Glomerular visceral epithelial cell (primary cell): ENCODE data around the gene CGREF1.
"Not testable (repeated sequence)": the region's sequence is repeated elsewhere in the genome, so short reads cannot be mapped to it uniquely, and the experiment has no call there.

ENCODE experiments used
- DNase-seq: peaks from one replicate; pipeline ENCODE4 v3.0.0-alpha.2; 2016; ENCODE audit errors: extremely low spot score

CGREF1 gene

DNA sequence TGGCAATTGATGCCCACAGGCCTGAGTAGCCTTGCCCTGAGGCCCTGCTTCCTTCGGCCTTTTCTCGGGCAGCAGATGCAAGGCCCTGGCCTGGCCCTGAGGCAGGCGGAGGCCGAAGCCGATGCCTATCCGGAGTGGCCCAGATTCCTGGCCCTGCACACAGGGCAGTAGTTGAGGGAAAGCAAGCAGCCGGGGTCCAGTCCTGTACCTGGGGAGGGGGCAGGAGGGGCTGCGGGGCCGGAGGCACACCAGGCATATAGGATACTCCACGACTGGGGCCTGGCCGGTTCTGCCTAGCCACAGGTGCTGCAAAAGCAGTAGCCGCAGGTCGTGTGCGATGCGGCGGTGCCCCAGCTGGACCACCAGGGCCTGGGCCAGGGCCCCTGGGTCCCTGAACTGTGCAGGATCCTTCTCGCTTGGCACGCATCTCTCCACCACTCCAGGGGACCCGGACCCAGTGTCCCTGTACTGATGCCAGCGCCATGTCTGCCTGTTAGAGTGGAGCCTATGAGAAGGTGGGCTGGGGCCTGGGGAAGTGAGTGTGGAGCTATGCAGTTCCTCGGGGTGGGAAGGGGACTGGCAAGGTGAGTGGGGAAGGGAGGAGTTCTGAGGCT lies 18.5 kb upstream of the CGREF1 start:
- DNase-seq, result no peak

DNA sequence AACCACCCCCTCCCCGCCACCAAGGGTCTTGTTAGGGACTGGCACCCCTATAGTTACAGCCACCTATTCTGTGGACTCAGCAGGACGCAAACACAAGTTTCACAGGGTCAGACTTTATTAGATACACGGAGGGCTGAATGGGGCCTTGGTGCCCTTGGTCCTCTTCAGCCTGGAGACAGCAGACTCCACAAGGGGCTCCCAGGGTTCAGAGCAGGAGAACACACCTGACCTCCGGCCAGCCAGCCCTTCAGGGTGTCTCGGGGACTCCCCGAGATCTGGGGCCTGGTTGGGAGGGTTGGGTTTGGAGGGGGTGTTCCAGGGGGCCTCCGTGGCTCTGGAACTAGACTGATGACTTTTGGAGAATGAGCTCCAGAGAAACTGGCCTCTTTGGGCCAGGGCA lies 17.8 kb upstream of the CGREF1 start:
- DNase-seq, result no peak

DNA sequence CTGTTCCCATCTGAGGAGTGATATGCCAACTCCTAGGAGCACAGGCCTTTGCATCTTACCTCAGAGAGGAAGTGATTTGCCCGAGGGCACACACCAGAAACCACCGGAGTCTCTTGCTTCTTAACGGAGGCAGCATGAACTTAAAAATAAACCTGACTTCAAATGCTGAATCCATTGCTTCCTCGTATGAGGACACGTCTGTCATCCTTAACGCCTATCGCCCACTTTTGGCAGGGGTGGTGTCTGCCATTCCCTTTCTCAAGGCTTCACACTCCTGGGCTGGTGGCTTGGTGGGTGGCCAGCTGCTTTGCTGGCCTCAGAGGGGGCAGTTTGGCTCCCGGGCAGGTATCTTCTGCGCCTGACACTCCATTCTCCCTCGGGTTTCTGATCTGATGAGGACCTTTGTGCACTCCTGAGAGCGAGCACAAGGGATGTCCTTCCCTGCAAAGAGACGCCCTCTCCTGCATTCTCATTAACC lies 16.6 kb upstream of the CGREF1 start:
- no peak for DNase-seq

DNA sequence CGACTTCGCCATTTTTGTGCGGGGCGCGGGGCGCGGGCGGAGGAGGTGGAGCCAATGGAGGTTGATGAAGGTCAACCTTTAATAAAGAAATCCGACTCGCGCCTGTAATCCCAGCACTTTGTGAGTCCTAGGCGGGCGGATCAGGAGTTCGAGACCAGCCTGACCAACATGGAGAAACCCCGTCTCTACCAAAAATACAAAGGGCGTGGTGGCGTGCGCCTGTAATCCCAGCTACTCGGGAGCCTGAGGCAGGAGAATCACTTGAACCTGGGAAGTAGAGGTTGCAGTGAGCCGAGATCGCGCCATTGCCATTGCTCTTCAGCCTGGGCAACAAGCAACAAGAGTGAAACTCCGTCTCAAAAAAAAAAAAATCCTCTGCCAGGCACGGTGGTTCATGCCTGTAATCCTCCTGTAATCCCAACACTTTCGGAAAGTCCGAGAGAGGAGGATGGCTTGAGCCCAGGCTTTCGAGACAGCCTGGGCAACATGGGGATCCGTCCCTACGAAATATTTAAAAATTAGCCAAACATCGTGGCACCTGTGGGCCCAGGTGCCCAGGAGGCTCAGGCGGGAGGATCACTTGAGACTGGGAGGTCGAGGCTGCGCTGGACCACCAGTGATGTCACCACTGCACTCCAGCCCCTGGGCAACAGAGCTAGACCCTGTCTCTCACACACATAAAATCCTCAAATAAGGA lies 16.0 kb upstream of the CGREF1 start:
- no peak for DNase-seq

DNA sequence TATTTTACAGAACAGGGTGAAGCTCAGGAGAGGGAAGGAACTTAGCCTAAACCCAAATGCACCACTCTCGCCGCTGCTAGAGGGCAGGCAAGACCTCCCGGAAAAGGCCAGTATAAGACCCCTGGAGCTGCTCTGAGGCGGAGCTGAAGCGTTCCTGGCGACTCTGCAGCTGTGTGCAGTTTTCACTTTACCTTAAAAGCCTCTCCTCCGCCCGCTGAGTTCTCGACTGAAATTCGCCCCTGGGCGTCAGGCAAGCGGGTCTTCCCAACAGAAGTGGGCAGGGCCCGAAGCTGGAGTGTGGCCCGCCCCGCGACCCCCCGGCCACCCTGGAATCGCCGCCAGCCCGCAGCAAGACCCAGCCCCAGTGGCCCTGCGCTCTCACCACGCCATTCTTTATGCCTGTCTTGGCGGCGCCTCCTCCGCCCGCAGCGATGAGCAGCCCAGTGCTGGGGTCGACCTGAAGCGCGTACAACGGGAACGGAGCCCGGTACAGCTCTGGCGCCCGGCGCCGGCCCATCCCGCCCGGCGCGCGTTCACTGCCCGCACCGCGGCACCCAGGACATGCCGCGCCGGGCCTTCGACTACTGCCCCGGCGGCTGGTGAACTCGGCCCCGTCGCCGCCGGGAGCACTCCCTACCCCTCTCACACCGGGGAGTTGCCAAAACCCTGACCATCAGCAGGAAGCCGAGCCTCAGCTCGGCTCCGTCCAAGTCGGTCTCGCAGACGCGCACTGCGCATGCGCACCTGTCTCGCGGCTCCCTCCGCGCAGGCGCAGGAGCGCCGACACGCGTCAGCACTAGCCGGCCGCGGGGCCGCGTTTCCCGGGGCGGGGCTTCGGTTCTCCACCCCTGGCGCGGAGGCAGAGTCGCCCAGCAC lies 15.2 kb upstream of the CGREF1 start, which contains the start of gene PREB:
Gene PREB, minus strand, starts transcription at position 732 of the 876 bp plus-strand sequence. Its CDS starts 215 bp downstream, at position 517.
- peak; percentile 94 for DNase-seq

DNA sequence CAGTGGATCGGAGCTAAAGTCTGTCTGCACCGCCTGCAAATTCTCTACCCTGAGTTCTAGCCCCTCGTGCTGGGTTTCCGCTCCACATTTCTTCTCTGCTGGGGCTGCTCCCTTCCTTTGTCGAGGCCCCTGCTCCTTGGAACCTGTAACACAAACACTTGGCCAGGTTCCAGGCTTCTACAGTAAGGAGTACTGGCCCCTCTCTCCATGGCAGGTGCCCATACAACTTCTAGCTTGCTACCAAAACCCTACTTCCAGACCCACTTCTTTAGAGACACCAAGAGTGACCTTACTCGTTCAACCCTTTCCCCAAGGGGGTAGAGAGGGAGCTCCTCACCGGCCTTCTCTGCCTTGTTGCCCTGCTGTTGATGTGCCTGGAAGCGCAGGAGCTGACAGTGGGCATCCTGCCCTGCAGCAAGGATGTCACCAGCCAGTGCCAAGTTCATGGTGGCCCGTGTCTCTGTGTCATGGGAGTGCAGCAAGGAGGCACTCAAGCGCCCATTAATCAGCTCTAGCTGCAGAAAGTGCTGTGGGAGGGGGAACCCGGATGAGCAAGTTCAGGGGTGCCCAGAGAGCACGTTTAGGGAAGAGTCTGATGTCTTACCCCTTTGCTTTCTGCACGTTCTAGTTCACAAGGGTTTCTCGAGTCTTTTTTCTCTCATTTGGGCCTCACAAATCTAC lies 14.4 kb upstream of the CGREF1 start:
- no peak for DNase-seq

DNA sequence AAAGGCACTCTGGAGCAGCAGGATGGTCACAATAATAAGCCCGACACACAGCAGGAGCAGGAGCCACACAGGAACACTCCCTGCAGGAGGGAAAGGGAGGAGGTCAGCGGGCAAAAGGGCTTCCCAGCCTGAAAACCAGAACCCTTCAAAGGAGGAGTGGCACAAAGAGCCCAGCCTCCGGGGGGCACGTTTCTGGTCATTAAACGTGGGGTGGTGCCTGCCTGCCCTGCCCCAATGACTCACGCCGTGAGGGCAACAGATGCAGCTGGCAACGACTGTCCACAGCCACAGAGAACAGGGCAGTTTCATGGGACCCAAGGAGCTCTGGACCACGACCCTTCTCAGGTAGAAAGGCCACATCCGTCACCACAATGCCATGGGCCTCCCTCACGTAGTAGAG lies 12.5 kb upstream of the CGREF1 start:
- DNase-seq, result no peak

DNA sequence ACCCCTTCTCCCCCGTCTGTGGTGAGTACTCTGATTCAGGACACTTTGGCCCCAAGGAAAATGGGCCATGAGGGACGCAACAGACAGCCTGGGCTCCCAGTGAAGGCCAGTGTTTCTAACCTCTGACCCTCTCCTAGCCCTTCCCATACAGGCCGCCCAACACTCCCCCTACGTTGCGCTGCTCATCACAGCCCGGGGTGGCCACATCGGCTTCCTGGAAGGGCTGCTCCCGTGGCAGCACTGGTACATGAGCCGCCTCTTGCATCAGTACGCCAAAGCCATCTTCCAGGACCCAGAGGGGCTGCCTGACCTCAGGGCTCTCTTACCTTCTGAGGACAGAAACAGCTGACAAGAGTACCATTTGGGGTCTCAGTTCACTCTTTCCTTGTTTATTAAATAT lies 11.5 kb upstream of the CGREF1 start:
- no peak for DNase-seq

DNA sequence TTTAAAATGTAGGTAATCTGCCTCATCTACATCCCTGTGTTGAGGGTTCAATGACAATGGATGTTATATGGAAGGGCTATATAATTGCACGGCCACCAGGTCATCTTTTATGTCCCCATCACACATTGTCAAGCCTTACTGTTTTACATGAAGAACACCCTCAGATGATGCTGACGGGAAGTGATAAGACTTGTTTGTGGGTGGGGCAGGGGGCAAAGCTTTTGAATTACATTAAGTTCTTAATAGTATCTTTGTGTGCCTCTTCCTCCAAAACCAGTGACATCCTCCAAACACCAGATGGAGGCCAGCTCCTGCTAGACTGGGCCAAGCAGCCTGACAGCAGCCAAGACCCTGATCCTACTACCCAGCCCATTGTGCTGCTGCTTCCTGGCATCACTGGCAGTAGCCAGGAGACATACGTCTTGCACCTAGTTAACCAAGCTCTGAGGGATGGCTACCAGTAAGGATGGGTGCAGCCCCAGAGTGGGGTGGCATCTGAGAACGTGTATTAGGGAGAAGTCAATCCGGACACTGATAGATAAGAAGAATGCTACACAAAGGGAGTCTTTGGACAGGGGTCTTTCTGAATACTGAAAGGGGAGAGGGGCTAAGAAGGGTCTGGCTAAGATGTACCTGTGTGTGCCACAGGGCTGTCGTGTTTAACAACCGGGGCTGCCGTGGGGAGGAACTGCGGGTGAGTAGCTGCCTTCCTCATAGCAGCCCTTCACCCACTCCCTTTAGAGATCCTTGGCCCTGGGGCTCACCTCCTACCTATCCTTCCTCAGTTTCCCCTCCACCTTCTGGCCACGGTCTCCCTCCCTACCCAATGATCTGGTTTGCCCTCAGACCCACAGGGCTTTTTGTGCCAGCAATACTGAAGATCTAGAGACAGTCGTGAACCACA lies 10.0 kb upstream of the CGREF1 start:
- no peak for DNase-seq

DNA sequence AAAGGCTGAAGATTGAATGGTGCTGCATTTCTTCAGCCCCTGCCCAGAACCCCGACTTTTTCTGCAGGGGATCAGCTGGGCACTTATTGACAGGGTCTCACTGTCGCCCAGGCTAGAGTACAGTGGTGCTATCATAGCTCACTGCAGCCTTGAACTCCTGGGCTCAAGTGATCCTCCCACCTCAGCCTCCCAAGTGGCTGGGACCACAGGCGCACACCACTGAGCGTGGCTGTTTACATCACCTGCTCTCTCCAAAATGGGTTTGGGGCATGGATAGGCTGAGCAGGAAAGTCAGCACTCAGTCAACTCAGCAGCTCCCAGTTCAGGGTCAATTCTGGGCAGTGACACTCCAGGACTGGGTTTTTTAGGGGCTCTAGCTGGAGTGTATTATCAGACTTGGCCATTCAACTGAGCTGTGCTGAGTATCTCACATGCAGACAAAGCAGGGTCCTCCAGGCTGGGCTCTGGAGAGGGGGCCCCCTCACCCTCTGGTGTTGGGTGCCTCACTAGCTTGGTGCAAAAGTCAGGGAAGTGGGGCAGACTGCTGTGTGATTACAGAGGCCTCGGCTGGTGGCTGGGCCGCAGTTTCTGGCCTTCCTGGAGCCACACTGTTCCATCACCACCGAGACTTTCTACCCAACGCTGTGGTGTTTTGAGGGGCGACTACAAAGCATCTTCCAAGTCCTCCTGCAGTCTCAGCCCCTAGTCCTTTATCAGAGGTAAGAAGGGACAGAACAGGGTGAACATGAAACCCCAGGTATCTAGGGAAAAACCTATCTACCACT lies 9.1 kb upstream of the CGREF1 start:
- DNase-seq, result no peak

DNA sequence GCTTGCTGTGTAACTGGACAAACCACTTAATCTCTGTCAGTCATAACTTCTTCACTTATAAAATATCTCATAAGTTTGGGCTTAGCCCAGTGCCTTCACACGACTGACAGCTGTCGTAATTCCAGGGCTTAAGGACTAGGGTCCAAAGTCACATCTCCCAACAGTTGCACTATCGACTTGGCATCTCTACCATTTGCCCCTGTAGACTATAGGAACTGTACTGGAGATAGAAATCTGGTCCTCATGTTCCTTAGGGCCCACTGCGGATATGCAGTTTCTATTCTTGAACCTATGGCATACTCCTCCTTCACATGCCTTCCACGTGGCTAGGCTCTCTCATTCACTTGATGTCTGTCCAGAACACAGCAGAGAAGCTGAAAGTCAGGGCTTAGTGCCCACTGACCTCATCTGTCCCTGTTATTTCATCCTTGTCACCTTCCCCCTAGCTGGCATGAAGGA lies 7.4 kb upstream of the CGREF1 start:
- DNase-seq, result no peak

DNA sequence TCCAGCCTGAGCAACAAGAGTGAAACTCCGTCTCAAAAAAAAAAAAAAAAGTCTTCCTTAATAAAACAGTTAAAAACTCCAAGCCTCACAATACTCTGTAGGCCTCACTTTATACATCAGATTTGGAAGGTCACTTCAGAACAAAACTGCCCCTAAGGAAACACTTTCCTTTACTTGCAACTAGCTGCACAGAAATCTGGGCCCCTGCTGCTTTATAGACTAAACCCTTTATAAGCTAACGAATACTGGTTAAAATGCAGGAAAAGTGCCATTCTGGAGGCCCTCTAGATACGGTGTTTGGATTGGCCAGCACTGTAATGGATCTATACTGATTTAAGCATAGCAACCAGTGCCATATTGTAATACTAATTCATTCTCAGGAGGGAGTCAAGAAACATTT lies 6.2 kb upstream of the CGREF1 start:
- DNase-seq, result no peak

DNA sequence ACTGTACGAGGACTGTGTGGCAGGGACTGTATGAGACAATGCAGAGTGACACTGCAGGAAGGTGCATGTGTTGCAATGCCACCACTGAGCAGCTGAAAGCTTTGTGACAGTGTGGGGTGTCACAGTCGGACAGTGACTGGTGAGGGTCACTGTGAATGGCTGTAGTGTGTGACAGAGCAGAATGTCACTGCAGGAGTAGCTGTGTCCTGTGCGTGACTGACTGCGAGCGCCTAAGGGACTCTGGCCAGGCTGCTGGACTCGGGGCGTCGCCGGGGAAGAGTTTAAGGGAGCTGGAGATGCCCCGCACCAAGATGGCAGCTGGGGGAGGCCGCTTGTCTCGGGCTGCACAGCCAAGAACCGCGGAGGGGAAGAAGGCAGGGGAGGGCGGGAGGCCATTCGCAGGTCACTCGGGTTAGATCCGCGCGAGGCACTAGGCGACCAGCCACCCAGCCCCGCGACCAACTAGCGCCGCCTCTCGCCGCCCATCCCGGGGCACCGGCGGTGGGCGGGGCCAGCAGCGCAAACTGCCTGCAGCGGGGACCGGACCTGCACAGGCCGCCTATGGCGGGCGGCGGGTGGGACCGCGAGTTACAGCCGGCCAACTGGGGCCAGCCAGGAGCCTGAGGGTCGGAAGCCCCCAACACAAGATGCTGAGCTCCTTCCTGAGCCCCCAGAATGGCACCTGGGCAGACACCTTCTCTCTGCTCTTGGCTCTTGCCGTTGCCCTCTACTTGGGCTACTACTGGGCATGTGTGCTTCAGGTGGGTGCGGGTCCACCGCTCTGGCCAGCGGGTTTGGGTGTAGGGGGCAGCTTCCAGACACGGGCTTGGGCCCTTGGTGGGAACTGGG lies 4.6 kb upstream of the CGREF1 start, which contains the start of gene ABHD1:
Gene ABHD1, plus strand, starts transcription at position 514 of the 849 bp plus-strand sequence. Its CDS starts 134 bp downstream, at position 648.
- peak; percentile 7 for DNase-seq

DNA sequence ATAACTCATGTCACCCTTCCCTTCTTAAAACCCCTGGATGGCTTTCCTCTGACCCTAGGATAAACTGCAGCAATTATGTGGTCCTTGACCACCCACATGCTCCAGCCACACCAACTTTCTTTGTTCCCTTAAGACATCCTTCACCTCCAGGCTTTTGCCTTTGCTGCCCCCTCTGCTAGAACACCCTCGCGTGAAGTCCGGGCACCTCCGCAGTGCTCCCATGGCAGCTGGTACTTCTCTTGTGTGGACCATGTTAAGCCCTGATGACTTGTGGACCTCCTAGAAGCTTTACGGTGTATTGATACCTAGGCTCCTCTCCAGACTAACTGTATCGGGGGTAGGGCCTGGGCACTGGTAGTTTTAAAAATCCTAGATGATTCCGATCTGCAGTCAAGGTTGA lies 3.9 kb upstream of the CGREF1 start:
- no peak for DNase-seq

DNA sequence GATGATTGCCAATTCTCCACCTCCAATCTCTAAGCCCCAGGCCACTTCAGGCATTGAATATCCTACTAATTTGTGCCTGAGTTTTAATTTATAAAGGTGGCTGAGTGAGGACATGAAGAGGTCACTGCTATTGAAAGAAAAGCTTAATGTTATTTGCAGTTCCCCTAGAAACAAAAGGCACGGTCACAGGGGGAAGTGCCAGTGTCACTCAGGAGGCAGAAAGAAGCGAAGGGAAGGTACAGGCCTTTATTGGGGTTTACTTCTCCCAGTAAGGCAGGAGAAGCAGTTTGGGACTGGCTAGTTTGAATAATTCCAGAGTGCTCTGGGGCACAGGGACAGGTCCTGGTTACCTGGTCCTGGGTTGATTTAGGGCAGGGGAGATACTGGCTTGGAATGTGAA lies 3.0 kb upstream of the CGREF1 start:
- no peak for DNase-seq

DNA sequence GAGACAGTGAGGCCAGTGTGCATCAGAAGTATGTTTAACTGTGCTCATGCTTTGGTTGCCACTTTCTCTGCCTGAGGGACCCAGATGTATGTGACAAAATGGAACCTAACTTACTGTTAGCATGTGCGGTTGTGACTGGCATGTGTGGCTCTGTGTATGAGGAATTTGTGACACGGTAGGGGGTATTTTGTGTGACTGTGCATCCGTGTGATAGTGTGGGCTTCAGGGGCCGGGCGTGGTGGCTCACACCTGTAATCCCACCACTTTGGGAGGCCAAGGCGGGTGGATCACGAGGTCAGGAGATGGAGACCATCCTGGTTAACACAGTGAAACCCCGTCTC lies 372 bp upstream of the CGREF1 start:
- DNase-seq, result not testable (repeated sequence)

DNA sequence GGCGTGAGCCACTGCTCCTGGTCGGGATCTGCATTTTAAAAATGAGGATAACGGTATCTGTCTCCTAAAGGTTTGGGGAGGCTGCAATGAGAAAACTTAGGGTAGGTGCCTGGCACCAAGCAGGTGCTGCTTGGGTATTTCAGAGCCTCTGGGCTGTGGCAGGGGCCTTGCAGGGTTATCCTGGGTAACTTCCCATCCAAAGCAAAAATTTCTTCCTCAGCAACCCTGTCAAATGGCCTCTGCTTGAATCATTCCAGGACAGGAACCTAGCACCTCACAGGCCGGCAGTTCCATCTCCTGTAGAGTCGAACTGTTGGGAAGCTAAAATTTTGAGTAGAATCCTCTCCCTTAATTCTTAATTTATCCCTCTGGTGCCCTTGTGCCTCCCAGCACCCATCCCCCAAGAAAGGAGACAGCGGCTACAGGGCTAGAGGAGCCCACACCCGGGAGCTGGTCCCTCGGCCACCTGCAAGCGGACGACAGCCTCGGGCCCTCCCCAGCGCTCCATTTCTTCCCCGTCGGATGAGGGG lies 868 bp downstream of the CGREF1 start:
- no peak for DNase-seq

DNA sequence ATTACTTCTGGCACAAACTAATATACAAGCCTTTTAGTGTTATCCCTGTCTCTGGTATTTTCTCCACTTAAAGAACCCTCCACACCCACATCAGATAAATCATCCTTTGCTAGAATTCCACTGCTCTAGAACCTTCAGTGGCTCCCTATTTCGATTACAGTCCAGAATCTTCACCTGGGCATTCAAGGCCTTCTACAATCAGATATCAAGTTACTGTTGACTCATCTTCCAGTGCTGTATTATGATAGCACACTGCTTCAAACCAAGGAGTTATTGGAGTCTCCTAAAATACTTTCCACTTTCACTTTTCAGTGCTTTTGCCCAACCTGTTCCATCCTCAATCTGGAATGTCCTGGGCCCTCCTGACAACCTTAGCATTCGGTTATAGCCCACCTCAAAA lies 3.4 kb downstream of the CGREF1 start:
- DNase-seq, result no peak
